ENCODE measurements around the gene GABRB2.
A peak's percentile ranks its signal among the peaks of the same experiment; 100 is the strongest.

GABRB2 gene

DNA sequence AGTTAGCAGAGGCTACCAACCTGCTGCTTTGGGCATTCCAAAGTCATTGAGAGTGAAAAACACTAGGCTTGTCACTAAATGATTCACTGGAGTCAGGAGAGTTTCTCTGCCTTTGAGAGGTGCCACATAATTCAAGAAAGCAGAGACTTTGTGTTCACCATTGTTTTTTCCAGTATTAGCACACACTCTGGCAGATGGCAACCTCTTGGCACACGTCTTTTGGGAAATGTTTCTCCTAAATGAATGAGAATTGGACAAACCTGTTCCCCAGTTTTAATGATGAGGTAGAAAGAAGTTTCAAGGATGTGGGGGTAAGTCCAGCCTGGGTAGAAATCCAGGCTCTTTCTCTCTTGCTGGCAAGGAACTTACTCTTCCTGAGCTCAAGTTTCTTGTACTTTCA is 259.1 kb downstream of the GABRB2 start:
- no peak overlapping the region for H3K27ac ChIP-seq
- TF ChIP-seq, protein P1, sequence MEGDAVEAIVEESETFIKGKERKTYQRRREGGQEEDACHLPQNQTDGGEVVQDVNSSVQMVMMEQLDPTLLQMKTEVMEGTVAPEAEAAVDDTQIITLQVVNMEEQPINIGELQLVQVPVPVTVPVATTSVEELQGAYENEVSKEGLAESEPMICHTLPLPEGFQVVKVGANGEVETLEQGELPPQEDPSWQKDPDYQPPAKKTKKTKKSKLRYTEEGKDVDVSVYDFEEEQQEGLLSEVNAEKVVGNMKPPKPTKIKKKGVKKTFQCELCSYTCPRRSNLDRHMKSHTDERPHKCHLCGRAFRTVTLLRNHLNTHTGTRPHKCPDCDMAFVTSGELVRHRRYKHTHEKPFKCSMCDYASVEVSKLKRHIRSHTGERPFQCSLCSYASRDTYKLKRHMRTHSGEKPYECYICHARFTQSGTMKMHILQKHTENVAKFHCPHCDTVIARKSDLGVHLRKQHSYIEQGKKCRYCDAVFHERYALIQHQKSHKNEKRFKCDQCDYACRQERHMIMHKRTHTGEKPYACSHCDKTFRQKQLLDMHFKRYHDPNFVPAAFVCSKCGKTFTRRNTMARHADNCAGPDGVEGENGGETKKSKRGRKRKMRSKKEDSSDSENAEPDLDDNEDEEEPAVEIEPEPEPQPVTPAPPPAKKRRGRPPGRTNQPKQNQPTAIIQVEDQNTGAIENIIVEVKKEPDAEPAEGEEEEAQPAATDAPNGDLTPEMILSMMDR (conservative IDR thresholded peaks at IDR 0.05), result no peak
- no peak for TF ChIP-seq ZFX (IDR thresholded peaks at IDR 0.05)

- H3K27ac ChIP-seq, result no peak overlapping the region
- no peak for TF ChIP-seq ZFX (IDR thresholded peaks at IDR 0.05)
- TF ChIP-seq, protein P1 (conservative IDR thresholded peaks at IDR 0.05), result no peak
These were observed 260.4 kb downstream of the GABRB2 start for GRCh38 chr5:161286066-161286655.

- TF ChIP-seq ZFX (IDR thresholded peaks at IDR 0.05), result no peak
- TF ChIP-seq, protein P1 (conservative IDR thresholded peaks at IDR 0.05), result no peak
- H3K27ac ChIP-seq, result no peak overlapping the region
These were observed 262.1 kb downstream of the GABRB2 start for GRCh38 chr5:161284445-161284844.

DNA sequence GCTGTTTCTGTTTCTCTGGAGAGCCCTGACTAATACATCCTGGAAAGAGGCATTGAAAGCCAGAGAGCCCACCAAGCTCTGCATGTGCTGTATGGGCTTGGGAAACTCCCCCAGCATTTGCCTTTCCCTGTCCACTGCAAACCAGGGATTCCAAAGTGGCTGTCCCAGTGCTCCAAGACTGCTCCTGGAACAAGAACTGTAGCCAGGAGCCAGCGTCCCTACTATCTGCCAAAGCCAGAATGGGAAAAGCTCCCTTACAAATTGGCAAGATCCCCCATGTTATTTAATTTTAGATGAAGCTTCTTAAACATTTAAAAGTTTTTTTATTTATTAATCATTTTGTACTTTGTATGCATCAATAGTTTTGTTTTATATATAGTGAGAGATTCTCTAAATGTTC is 263.2 kb downstream of the GABRB2 start:
- TF ChIP-seq ZFX (IDR thresholded peaks at IDR 0.05), result no peak
- TF ChIP-seq, protein P1 (conservative IDR thresholded peaks at IDR 0.05), result no peak
- no peak overlapping the region for H3K27ac ChIP-seq

DNA sequence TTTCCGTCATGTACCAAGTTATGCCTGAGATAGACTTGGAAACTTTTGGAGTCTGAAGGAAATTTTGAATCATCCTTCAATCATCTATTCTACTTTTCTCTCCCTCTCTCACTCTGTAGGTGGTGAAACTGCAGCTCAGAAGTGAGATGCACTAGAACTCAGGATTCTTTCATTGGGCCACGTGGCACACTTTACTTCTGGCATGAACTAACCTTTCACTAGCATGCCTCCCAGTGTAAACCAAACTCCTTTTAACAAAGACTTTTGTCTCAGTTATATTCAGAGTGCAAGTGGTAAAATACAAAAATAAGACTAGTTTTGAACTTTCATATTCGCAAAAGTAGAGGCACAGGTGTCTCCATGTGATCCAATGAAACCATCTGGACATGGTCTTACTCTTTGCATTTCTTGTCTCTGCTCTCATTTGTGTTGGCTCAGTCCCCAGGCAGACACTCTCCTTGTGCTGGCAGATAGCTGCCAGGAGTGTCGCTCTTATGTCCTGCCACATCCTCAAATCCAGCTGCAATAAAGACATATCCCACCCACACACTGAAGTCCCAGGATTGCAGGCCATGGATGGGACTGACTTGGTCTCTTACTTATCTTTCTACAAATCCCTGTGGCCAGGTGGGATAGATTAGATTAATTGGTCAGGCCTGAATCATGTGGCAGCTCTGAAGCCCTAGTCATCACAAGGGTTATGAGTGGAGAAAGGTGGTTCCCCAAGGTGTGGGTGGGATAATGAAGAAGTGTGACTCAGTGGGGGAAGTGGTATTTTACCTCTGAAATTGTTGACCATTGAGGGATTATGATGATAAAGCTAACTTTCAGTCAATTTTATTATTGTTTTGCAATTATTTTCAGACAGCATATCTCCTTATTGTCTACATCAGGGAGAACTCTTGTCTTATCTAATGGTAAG is 267.5 kb downstream of the GABRB2 start:
- no peak overlapping the region for H3K27ac ChIP-seq
- TF ChIP-seq, protein P1 (conservative IDR thresholded peaks at IDR 0.05), result 0 out of 2 replicates have a peak, but pooled peaks have one; percentile 14
- TF ChIP-seq ZFX (IDR thresholded peaks at IDR 0.05), result no peak

DNA sequence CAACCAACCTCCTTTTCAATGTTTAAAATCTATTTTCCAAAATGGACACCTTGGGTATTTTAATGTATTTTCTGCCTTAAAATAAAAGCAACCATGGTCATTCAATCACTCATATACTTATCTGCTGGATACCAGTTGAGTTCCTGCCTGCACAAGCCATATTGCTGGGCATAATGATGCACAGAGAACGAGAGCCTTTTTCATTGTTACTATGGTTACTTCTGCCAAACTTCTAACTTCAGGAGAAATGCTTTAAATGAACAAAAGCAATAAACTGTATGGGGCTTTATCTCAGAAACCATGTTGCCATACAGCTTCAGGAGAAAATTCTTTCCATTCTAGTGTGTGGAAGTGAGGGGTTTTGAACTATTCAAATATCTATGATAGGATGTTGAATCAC is 269.5 kb downstream of the GABRB2 start:
- no peak for TF ChIP-seq ZFX (IDR thresholded peaks at IDR 0.05)
- TF ChIP-seq, protein P1 (conservative IDR thresholded peaks at IDR 0.05), result no peak
- no peak overlapping the region for H3K27ac ChIP-seq

GRCh38 chr5:161274951-161275350 is 271.6 kb downstream of the GABRB2 start:
- TF ChIP-seq ZFX (IDR thresholded peaks at IDR 0.05), result no peak
- TF ChIP-seq, protein P1 (conservative IDR thresholded peaks at IDR 0.05), result no peak
- no peak overlapping the region for H3K27ac ChIP-seq
